ENCODE data around the gene XXYLT1.

Gene XXYLT1

DNA sequence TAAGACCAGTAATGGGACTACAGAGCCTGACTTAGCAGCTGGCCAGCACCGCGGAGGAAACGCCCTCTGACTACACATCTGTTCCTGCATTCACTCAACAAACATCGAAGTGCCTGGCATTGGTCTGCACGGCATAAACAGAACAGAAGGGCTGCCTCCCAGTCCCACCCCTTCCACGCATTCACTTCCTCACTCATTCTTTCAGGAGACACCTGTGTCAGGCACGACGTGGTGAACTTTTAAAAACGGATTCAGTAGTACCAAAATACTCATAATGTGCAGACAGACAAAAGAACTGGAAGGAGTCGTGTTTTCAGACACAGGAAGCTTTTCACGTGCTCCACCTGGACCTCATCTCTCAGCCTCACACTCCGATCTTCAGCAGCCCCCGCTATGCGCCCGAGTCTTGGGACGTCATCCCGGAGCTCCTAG, 123.3 kb downstream of the XXYLT1 start:
- H3K4me3 ChIP-seq (ENCODE audit: extremely low read depth, insufficient read depth, low read length, poor library complexity, severe bottlenecking), result no peak overlapping the region
- 91 to 95% methylated on average over 17 of the region's 17 CpGs for WGBS, 2 experiments (ENCODE audit: insufficient coverage in 2 of 2)
- H3K9me3 ChIP-seq (ENCODE audit: control insufficient read depth, low read length), result no peaks in the 10 kb centered on the region
- H3K4me1 ChIP-seq (ENCODE audit: control insufficient read depth, insufficient read depth, low read length, poor library complexity, severe bottlenecking), result peaks cover 43% of the 10 kb centered on the region
- H3K27ac ChIP-seq (ENCODE audit: low read depth, low read length, severe bottlenecking), result no peak overlapping the region
- peaks cover 1% of the 10 kb centered on the region for H3K36me3 ChIP-seq (ENCODE audit: control insufficient read depth, insufficient read depth, low read length)

DNA sequence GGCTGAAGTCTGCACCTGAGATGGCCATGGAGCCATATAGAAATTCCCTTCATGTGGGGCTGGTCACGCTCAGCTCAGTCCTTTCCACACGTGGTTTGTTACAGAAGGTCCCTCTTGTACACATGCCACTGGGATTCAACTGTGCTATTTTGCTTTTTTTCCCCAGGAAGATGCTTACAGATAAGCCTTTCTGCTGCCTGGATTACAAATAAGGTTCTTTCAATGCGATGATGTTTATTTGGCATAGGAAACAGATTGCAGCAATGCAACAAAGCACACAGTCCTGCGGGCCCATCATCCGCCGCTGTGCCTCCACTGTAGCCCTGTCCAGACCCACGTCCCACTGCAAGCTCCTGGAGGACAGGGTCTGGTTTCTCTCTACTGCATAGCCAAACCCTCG, 124.8 kb downstream of the XXYLT1 start:
- peaks cover 1% of the 10 kb centered on the region for H3K9me3 ChIP-seq (ENCODE audit: control insufficient read depth, low read length)
- WGBS, 2 experiments (ENCODE audit: insufficient coverage in 2 of 2), result 93 to 96% methylated on average over 8 of the region's 8 CpGs
- peaks cover 9% of the 10 kb centered on the region for H3K36me3 ChIP-seq (ENCODE audit: control insufficient read depth, insufficient read depth, low read length)
- H3K27ac ChIP-seq (ENCODE audit: low read depth, low read length, severe bottlenecking), result no peak overlapping the region
- H3K4me1 ChIP-seq (ENCODE audit: control insufficient read depth, insufficient read depth, low read length, poor library complexity, severe bottlenecking), result peaks cover 33% of the 10 kb centered on the region
- no peak overlapping the region for H3K4me3 ChIP-seq (ENCODE audit: extremely low read depth, insufficient read depth, low read length, poor library complexity, severe bottlenecking)

DNA sequence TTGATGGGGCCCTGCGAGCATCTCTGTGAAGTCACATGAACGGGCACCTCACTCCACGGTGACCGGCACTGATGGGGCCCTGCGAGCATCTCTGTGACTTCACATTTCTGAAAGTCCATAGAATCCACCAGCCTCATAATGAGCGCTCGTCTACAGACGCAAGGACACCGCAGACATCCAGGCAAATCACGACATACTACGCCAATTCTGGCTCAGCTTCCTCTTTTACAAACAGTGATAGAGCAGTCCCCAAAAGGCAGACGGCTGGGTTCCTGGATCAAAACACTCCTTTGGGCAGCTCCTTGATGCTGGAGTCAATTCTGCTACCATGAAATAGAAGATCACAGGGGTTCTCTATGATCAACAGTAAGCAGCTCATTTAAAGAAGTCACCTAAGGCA, 125.4 kb downstream of the XXYLT1 start:
- no peak overlapping the region for H3K4me3 ChIP-seq (ENCODE audit: extremely low read depth, insufficient read depth, low read length, poor library complexity, severe bottlenecking)
- H3K9me3 ChIP-seq (ENCODE audit: control insufficient read depth, low read length), result peaks cover 7% of the 10 kb centered on the region
- H3K36me3 ChIP-seq (ENCODE audit: control insufficient read depth, insufficient read depth, low read length), result peaks cover 15% of the 10 kb centered on the region
- 96 to 99% methylated on average over 10 to 12 of the region's 12 CpGs for WGBS, 2 experiments (ENCODE audit: insufficient coverage in 2 of 2)
- no peak overlapping the region for H3K27ac ChIP-seq (ENCODE audit: low read depth, low read length, severe bottlenecking)
- peaks cover 29% of the 10 kb centered on the region for H3K4me1 ChIP-seq (ENCODE audit: control insufficient read depth, insufficient read depth, low read length, poor library complexity, severe bottlenecking)

DNA sequence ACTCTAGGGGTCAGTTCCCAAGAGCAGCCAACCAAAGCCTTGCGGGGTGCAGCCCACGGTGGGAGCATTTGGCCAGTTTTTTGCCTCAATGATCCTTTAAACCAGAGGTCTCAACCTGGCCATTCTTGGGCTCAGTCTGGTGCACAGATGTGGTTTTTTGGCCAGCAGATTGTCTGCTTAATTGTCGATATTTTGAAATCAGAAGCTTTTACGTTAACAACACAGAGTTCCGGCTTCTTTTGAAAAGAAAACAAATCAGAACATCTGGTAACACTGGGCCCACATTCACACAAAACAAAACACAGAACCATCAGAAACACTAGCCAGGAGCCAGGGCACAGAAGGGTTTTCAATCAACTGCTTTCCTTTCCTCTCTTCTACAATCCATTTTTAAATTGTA, 127.7 kb downstream of the XXYLT1 start:
- peaks cover 27% of the 10 kb centered on the region for H3K4me1 ChIP-seq (ENCODE audit: control insufficient read depth, insufficient read depth, low read length, poor library complexity, severe bottlenecking)
- peaks cover 19% of the 10 kb centered on the region for H3K36me3 ChIP-seq (ENCODE audit: control insufficient read depth, insufficient read depth, low read length)
- WGBS, 2 experiments (ENCODE audit: insufficient coverage in 2 of 2), result 91 to 98% methylated on average over 5 of the region's 5 CpGs
- no peak overlapping the region for H3K4me3 ChIP-seq (ENCODE audit: extremely low read depth, insufficient read depth, low read length, poor library complexity, severe bottlenecking)
- H3K27ac ChIP-seq (ENCODE audit: low read depth, low read length, severe bottlenecking), result no peak overlapping the region
- H3K9me3 ChIP-seq (ENCODE audit: control insufficient read depth, low read length), result peaks cover 11% of the 10 kb centered on the region

DNA sequence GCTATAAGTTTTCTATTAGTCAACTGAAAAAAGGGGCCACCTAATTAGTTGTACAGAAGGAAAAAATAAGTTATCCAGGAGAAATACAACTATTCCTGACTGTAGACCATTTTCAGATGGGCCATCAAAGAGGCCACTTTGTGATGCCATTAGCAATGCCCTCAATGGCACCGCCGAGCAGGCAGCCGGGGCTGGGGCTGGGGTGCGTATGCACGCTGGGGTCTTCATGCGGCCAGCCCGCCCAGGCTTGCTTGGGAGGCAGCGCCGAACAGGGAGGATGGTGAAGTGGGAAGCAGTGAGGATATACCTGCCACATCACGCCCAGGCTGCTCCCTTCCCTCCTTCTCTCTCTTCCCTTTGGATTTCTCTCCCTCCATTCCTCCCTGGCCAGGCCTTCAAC, 128.4 kb downstream of the XXYLT1 start:
- H3K36me3 ChIP-seq (ENCODE audit: control insufficient read depth, insufficient read depth, low read length), result peaks cover 19% of the 10 kb centered on the region
- peaks cover 20% of the 10 kb centered on the region for H3K4me1 ChIP-seq (ENCODE audit: control insufficient read depth, insufficient read depth, low read length, poor library complexity, severe bottlenecking)
- 97 to 99% methylated on average over 7 of the region's 10 CpGs for WGBS, 2 experiments (ENCODE audit: insufficient coverage in 2 of 2)
- H3K9me3 ChIP-seq (ENCODE audit: control insufficient read depth, low read length), result peaks cover 11% of the 10 kb centered on the region
- no peak overlapping the region for H3K4me3 ChIP-seq (ENCODE audit: extremely low read depth, insufficient read depth, low read length, poor library complexity, severe bottlenecking)
- no peak overlapping the region for H3K27ac ChIP-seq (ENCODE audit: low read depth, low read length, severe bottlenecking)

DNA sequence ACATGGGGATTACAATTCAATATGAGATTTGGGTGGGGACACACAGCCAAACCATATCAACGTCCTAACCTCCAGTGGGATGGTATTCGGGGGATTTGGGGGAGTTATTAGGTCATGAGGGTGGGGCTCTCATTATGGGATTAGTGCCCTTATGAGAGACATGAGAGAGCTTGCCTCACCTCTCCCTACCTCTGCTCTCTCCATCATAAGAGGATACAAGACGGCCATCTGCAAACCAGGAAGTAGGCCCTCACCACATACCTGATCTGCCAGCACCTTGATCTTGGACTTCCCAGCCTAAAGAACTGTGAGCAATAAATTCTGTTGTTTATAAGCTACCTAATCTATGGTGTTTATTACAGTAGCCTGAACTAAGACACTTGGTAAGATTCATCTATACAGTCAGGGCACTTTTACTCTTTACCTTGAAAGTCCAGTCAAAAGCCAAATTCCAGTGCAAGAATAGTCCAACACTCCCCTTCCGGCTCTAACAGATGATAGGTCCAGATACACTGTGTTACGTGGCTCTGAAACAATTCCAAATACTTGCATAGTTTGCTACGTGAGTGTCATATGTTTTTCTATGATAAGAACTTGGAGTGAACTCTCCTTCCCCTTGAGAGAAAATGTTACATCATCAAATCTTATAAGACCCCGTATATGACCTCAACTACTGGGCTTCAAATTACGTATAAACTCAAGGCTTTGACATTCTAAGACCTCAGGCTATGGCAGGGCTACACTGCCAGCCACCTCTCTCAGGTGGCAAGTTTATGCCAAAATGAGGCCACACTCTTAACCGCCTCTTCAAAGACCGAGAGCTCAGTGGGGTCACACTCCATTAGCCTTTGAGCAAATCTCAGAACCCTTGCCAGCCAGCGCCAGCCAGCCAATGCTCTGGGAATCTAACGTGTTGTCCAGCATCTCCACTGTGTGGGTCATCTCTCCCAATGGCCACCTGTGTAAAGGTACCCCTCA, 129.9 kb downstream of the XXYLT1 start:
- H3K4me1 ChIP-seq (ENCODE audit: control insufficient read depth, insufficient read depth, low read length, poor library complexity, severe bottlenecking), result peaks cover 17% of the 10 kb centered on the region
- H3K4me3 ChIP-seq (ENCODE audit: extremely low read depth, insufficient read depth, low read length, poor library complexity, severe bottlenecking), result no peak overlapping the region
- 93 to 97% methylated on average over 8 to 9 of the region's 12 CpGs for WGBS, 2 experiments (ENCODE audit: insufficient coverage in 2 of 2)
- H3K36me3 ChIP-seq (ENCODE audit: control insufficient read depth, insufficient read depth, low read length), result peaks cover 19% of the 10 kb centered on the region
- H3K9me3 ChIP-seq (ENCODE audit: control insufficient read depth, low read length), result peaks cover 11% of the 10 kb centered on the region
- no peak overlapping the region for H3K27ac ChIP-seq (ENCODE audit: low read depth, low read length, severe bottlenecking)

DNA sequence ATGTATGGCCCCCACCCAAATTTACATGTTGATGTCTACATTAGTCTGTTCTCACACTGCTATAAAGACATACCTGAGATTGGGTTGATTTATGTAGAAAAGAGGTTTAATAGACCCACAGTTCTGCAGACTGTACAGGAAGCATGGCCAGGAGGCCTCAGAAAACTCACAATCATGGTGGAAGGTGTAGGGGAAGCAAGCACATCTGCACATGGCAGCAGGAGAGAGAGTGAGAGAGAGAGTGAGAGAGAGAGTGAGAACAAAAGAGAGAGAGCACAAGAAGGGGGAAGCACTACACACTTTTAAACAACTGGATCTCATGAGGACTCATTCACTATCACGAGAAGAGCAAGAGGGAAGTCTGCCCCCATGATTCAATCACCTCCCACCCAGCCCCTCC, 130.5 kb downstream of the XXYLT1 start:
- H3K36me3 ChIP-seq (ENCODE audit: control insufficient read depth, insufficient read depth, low read length), result peaks cover 19% of the 10 kb centered on the region
- H3K4me1 ChIP-seq (ENCODE audit: control insufficient read depth, insufficient read depth, low read length, poor library complexity, severe bottlenecking), result peaks cover 15% of the 10 kb centered on the region
- peaks cover 11% of the 10 kb centered on the region for H3K9me3 ChIP-seq (ENCODE audit: control insufficient read depth, low read length)
- H3K27ac ChIP-seq (ENCODE audit: low read depth, low read length, severe bottlenecking), result no peak overlapping the region
- no CpG with 5 or more reads among the region's 1 CpG for WGBS, 2 experiments (ENCODE audit: insufficient coverage in 2 of 2)
- no peak overlapping the region for H3K4me3 ChIP-seq (ENCODE audit: extremely low read depth, insufficient read depth, low read length, poor library complexity, severe bottlenecking)

DNA sequence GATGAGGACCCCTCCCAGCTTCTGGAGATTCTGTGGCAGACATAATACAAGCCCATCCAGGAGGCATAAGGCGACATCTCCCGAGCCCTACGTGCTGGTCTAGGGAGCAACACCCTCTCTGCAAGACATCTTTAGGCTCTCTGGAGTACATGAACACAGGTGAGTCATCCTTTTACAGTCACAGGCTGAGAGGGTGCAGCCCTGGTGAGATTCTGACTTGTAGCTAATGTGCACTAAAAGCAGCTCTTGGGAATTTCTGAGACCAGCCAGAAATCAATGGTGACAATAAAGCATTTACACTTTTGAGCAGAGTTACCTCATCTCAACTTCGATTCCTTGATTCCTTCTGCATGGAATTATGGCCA, 131.1 kb downstream of the XXYLT1 start:
- Histone ChIP-seq H3K9me3 (ENCODE audit: control insufficient read depth, low read length) (peaks cover 11% of the 10 kb centered on the region), H3K36me3 (ENCODE audit: control insufficient read depth, insufficient read depth, low read length) (peaks cover 19% of the 10 kb centered on the region), H3K27ac (ENCODE audit: low read depth, low read length, severe bottlenecking) (no peak overlapping the region), H3K4me1 (ENCODE audit: control insufficient read depth, insufficient read depth, low read length, poor library complexity, severe bottlenecking) (peaks cover 15% of the 10 kb centered on the region), H3K4me3 (ENCODE audit: extremely low read depth, insufficient read depth, low read length, poor library complexity, severe bottlenecking) (no peak overlapping the region)
- WGBS, 2 experiments (ENCODE audit: insufficient coverage in 2 of 2), result 90 to 100% methylated on average over 4 of the region's 4 CpGs

DNA sequence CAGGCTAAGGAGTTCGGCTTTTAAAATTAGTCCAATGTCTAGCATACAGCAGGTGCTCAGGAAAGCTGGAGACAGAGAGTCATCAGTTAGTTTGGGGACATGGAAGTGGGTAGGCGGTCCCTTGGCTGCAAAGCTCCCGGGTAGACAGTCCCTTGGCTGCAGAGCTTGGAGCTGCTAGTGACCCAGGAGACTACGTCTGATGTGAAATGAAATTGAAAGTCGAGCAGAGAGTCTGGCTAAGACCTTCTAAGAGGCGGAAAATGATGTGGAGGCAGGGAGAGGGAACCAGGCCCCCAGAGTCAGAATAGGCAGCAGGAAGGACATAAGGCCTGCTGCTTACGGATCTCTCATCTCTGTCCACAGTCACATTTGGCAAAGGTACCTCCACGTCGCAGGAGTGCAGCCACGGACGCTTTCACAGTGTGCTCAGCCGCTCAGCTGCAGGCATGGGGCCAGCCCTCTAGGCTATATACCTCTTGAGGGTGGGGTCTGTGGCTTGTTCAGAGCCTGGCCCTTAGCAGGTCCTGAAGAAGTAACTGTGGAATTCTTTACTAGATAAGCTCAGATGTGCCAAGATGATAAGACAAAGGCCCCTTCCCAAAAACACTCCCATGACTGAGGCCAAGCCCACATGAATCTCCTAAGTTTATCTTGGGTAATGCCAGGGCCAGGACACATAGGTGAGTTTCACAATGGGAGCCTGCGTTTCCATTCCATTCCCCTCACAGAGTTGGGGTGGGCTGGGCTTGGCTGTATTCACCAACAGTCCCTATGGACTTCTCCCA, 131.7 kb downstream of the XXYLT1 start:
- Histone ChIP-seq H3K36me3 (ENCODE audit: control insufficient read depth, insufficient read depth, low read length) (peaks cover 19% of the 10 kb centered on the region), H3K27ac (ENCODE audit: low read depth, low read length, severe bottlenecking) (no peak overlapping the region), H3K4me3 (ENCODE audit: extremely low read depth, insufficient read depth, low read length, poor library complexity, severe bottlenecking) (no peak overlapping the region), H3K4me1 (ENCODE audit: control insufficient read depth, insufficient read depth, low read length, poor library complexity, severe bottlenecking) (peaks cover 15% of the 10 kb centered on the region), H3K9me3 (ENCODE audit: control insufficient read depth, low read length) (peaks cover 11% of the 10 kb centered on the region)
- 87 to 92% methylated on average over 8 to 12 of the region's 13 CpGs for WGBS, 2 experiments (ENCODE audit: insufficient coverage in 2 of 2)

DNA sequence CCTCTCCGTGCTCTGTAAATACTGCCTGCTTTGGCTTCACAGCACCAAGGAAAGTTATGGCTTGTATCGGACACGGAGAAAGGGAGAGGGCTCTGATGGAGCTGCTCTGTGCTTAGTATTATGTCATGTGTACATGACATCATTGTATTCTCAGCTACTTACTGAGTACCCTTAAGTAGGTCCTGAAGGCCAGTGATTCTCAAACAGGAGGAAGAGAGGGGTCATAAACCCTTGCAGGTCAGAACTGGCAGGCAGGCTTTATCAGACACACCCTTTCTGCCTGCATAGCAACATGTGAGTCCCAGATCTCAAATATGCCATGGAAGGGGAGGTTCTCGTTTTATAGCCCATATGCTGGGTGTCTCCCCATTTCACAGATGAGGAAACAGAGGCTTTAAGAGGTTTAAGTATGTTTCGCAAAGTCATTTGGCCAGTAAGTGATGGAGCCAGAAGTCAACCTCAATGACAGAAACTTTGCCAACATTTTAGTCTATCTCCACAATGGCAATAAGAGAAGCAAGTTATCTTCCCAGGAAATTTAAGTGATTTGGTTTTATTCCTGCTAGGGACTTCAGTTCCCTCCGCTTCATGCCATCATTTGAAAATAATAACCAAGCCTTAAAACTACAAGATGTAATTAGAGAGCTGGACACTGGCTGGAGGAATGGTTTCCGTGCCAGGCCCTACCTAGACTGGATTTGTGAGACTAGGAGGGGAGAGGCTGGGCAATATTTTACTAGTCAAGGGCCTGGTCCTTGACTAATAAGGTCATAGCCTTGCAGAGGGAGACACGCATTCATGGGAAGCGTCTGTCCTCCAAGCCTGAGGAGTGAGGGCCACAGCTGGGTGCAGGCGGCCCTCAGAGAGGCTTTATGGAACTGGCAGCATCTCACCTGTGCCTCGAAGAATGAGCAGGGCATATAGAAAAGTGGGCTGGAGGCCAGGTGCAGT, 133.0 kb downstream of the XXYLT1 start:
- H3K27ac ChIP-seq (ENCODE audit: low read depth, low read length, severe bottlenecking), result no peak overlapping the region
- H3K4me3 ChIP-seq (ENCODE audit: extremely low read depth, insufficient read depth, low read length, poor library complexity, severe bottlenecking), result no peak overlapping the region
- H3K9me3 ChIP-seq (ENCODE audit: control insufficient read depth, low read length), result peaks cover 11% of the 10 kb centered on the region
- peaks cover 19% of the 10 kb centered on the region for H3K36me3 ChIP-seq (ENCODE audit: control insufficient read depth, insufficient read depth, low read length)
- WGBS, 2 experiments (ENCODE audit: insufficient coverage in 2 of 2), result 80 to 91% methylated on average over 2 to 6 of the region's 11 CpGs
- peaks cover 15% of the 10 kb centered on the region for H3K4me1 ChIP-seq (ENCODE audit: control insufficient read depth, insufficient read depth, low read length, poor library complexity, severe bottlenecking)

All from mesodermal cell (in vitro differentiated cells).